Panc1 (cell line): ENCODE measurements around the gene PAWR. TPM values are rescaled to one million over a fixed set of nuclear protein-coding genes. Genes with fewer than 3 reads are reported as not detected.

Experiments used
- ATAC-seq: fragments of 200-7000 bp; cut with Tn5 transposase; 2 replicates; pipeline ENCODE4 v1.9.1; 2020; ENCODE audit warnings: mild to moderate bottlenecking, moderate library complexity
- BruUV-seq: library from RNA; stranded (reverse); fragments of 400-500 nt; replicated peaks from 2 replicates; lab custom pipeline; 2021; lab: Mats Ljungman, UMichigan
- CTCF ChIA-PET: fragments of 300-600 bp; sonication (Branson Sonifier 250); formaldehyde crosslinking; loops from one replicate; lab custom pipeline; 2022; ENCODE audit warnings: antibody characterized with exemption; lab: Charles Lee
- POLR2A ChIA-PET: fragments of 300-600 bp; sonication (Branson Sonifier 250); formaldehyde crosslinking; loops from one replicate; lab custom pipeline; 2022; ENCODE audit warnings: antibody characterized with exemption; lab: Charles Lee
- DNase-seq: peaks from one replicate; pipeline ENCODE4 v3.0.0-alpha.2; 2010; ENCODE audit warnings: low read depth, low spot score
- H3K27ac ChIP-seq: 2 replicates; pipeline ENCODE4 v1.5.1; 2011; ENCODE audit warnings: mild to moderate bottlenecking, low read length, inconsistent platforms
- H3K27me3 ChIP-seq: fragments of 200-500 bp; sonication (Bioruptor generic); 2 replicates; pipeline ENCODE4 v1.6.0; 2014; ENCODE audit warnings: low read length, inconsistent platforms; ENCODE audit not compliant: control insufficient read depth, insufficient read depth
- H3K36me3 ChIP-seq: fragments of 200-500 bp; sonication (Bioruptor generic); 2 replicates; pipeline ENCODE4 v1.5.1; 2014; ENCODE audit warnings: inconsistent platforms, mild to moderate bottlenecking, low read length, moderate library complexity; ENCODE audit not compliant: control insufficient read depth, insufficient read depth
- H3K4me1 ChIP-seq: 2 replicates; pipeline ENCODE4 v1.5.1; 2011; ENCODE audit warnings: inconsistent platforms, mild to moderate bottlenecking, low read length, moderate library complexity; ENCODE audit not compliant: control insufficient read depth, insufficient read depth
- H3K4me3 ChIP-seq, 2 experiments: 2 replicates each; pipeline ENCODE4 v1.5.1; 2011 to 2012; ENCODE audit warnings: low read depth in 2 of 2, low read length in 2 of 2, mild to moderate bottlenecking in 2 of 2, inconsistent platforms in 1 of 2, moderate library complexity in 1 of 2
- H3K9me3 ChIP-seq: fragments of 200-500 bp; sonication (Bioruptor generic); 2 replicates; pipeline ENCODE4 v1.5.1; 2014; ENCODE audit warnings: low read depth, mild to moderate bottlenecking, inconsistent platforms, low read length, moderate library complexity; ENCODE audit not compliant: control insufficient read depth, insufficient read depth
- CTCF ChIP-seq: fragments of 450-650 bp; IDR thresholded peaks from 2 replicates; pipeline ENCODE4 v1.5.1; 2017; ENCODE audit warnings: mild to moderate bottlenecking
- POLR2AphosphoS5 ChIP-seq: IDR thresholded peaks from 2 replicates; pipeline ENCODE4 v1.6.1; 2012; ENCODE audit warnings: mild to moderate bottlenecking, low read depth, low read length, moderate library complexity
- REST ChIP-seq, 2 experiments: IDR thresholded peaks; 2 replicates each; pipeline ENCODE4 v1.6.1; 2011 to 2012; ENCODE audit warnings: low read depth in 2 of 2, control low read depth in 1 of 2, low read length in 1 of 2, mild to moderate bottlenecking in 1 of 2, moderate library complexity in 1 of 2; ENCODE audit not compliant: insufficient read depth in 1 of 2
- SIN3A ChIP-seq: IDR thresholded peaks from 2 replicates; pipeline ENCODE4 v1.6.1; 2012; ENCODE audit warnings: low read depth, mild to moderate bottlenecking, low read length, moderate library complexity, borderline replicate concordance; ENCODE audit not compliant: insufficient read depth
- TCF7L2 ChIP-seq: IDR thresholded peaks from 2 replicates; pipeline ENCODE4 v1.6.1; 2011; ENCODE audit warnings: mild to moderate bottlenecking, low read depth, low read length, inconsistent platforms
- in situ Hi-C: cut with HindIII; loops from 2 replicates; pipeline ENCODE4 v1.10.0; 2016; ENCODE audit warnings: low sequenced_read_pairs, low pct_unique_long_range_greater_than_20kb
- intact Hi-C: fragments of 100-400 bp; cut with micrococcal nuclease; formaldehyde crosslinking; loops from one replicate; pipeline ENCODE4 v1.10.0; 2022; ENCODE audit not compliant: unreplicated experiment
- total RNA-seq: library from RNA; stranded (reverse); gene quantifications from one replicate; pipeline ENCODE4 v1.2.1, GENCODE V29; 2021; ENCODE audit not compliant: unreplicated experiment

PAWR gene
- total RNA-seq, 1 experiment from 2014 or later = 142 TPM

GRCh38 chr12:79645235-79645630 is 45.5 kb downstream of the PAWR start:
- no TSS peak for BruUV-seq
- in situ Hi-C loops = no loop called here
- no peaks in the 10 kb centered on the region for H3K27me3 ChIP-seq
- ChIA-PET POLR2A (no interaction called here), CTCF (no interaction called here)
- H3K4me3 ChIP-seq = no peak overlapping the region
- H3K4me1 ChIP-seq = peaks cover 33% of the 10 kb centered on the region; the same call in 1 of the 2 replicates
- intact Hi-C loops = no loop called here
- ATAC-seq = no peak
- no peak for DNase-seq
- no peaks in the 10 kb centered on the region for H3K36me3 ChIP-seq
- no peaks in the 10 kb centered on the region; the same call in 1 of the 2 replicates for H3K9me3 ChIP-seq
- TF ChIP-seq SIN3A (no peak), REST (IDR thresholded peaks at IDR 0.05; ENCODE audit: insufficient read depth in 1 of 2, low read depth in 2 of 2, low read length in 1 of 2) (no peak), TCF7L2 (no peak), CTCF (no peak), POLR2AphosphoS5 (no peak)
- H3K27ac ChIP-seq = no peak overlapping the region

- Histone ChIP-seq H3K4me3 (no peak overlapping the region), H3K27ac (no peak overlapping the region; the same call in 1 of the 2 replicates), H3K4me1 (peaks cover 31% of the 10 kb centered on the region; the same call in 1 of the 2 replicates), H3K36me3 (no peaks in the 10 kb centered on the region), H3K9me3 (no peaks in the 10 kb centered on the region; the same call in 1 of the 2 replicates), H3K27me3 (no peaks in the 10 kb centered on the region)
- ChIA-PET CTCF (no interaction called here), POLR2A (no interaction called here)
- intact Hi-C loops (no loop called here), in situ Hi-C loops (no loop called here)
- ATAC-seq (no peak), DNase-seq (no peak)
- no TSS peak for BruUV-seq
- no peak for TF ChIP-seq SIN3A
- TF ChIP-seq REST (IDR thresholded peaks at IDR 0.05; ENCODE audit: insufficient read depth in 1 of 2, low read depth in 2 of 2, low read length in 1 of 2) = no peak
- TF ChIP-seq POLR2AphosphoS5 = no peak
- TF ChIP-seq CTCF = no peak
Measured at GRCh38 chr12:79644274-79645234, 46.2 kb downstream of the PAWR start.
